Neural cell (in vitro differentiated cells): Measurements from ENCODE around the gene ADPRS.

Experiments used
- EP300 ChIP-seq: fragments of 450-650 bp; conservative IDR thresholded peaks from 2 replicates; pipeline ENCODE4 v1.6.1; 2014; ENCODE audit warnings: antibody characterized with exemption, mild to moderate bottlenecking, moderate library complexity; ENCODE audit not compliant: poor library complexity, severe bottlenecking
- EZH2 ChIP-seq: fragments of 200-600, 300-800 bp; shearing (Covaris generic), sonication (generic); IDR thresholded peaks from 2 replicates; pipeline ENCODE4 v1.6.1; 2014; ENCODE audit warnings: antibody characterized with exemption, low read length, borderline replicate concordance, mild to moderate bottlenecking; ENCODE audit not compliant: insufficient read depth, poor library complexity, severe bottlenecking
- MXI1 ChIP-seq: fragments of 450-650 bp; conservative IDR thresholded peaks from 2 replicates; pipeline ENCODE4 v1.6.1; 2014; ENCODE audit warnings: antibody characterized with exemption, mild to moderate bottlenecking; ENCODE audit not compliant: poor library complexity, severe bottlenecking
- POLR2AphosphoS5 ChIP-seq: IDR thresholded peaks from 2 replicates; pipeline ENCODE4 v1.6.1; 2012
- RAD21 ChIP-seq: fragments of 450-650 bp; conservative IDR thresholded peaks from 2 replicates; pipeline ENCODE4 v1.6.1; 2014; ENCODE audit warnings: antibody characterized with exemption, mild to moderate bottlenecking, moderate library complexity
- TF ChIP-seq, protein P1 (sequence below): fragments of 450-650 bp; IDR thresholded peaks from 2 replicates; pipeline ENCODE4 v1.5.1; 2014; ENCODE audit warnings: antibody characterized with exemption, mild to moderate bottlenecking, moderate library complexity; ENCODE audit not compliant: poor library complexity, severe bottlenecking

- TF ChIP-seq EZH2 (no peak), RAD21 (no peak), MXI1 (no peak), POLR2AphosphoS5 (no peak), EP300 (no peak)
- TF ChIP-seq, protein P1, sequence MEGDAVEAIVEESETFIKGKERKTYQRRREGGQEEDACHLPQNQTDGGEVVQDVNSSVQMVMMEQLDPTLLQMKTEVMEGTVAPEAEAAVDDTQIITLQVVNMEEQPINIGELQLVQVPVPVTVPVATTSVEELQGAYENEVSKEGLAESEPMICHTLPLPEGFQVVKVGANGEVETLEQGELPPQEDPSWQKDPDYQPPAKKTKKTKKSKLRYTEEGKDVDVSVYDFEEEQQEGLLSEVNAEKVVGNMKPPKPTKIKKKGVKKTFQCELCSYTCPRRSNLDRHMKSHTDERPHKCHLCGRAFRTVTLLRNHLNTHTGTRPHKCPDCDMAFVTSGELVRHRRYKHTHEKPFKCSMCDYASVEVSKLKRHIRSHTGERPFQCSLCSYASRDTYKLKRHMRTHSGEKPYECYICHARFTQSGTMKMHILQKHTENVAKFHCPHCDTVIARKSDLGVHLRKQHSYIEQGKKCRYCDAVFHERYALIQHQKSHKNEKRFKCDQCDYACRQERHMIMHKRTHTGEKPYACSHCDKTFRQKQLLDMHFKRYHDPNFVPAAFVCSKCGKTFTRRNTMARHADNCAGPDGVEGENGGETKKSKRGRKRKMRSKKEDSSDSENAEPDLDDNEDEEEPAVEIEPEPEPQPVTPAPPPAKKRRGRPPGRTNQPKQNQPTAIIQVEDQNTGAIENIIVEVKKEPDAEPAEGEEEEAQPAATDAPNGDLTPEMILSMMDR = no peak
Measured at GRCh38 chr1:36062315-36062714, 26.4 kb upstream of the ADPRS start.
